GM23338 (cell line): ENCODE measurements around the gene NRP2. TPM values are rescaled to one million over a fixed set of nuclear protein-coding genes. Genes with fewer than 3 reads are reported as not detected.

Experiments used
- ATAC-seq: fragments of 200-7000 bp; cut with Tn5 transposase; 3 replicates; pipeline ENCODE4 v1.9.1; 2020
- DNase-seq: peaks from one replicate; pipeline ENCODE4 v3.0.0-alpha.2; 2015; ENCODE audit warnings: low spot score
- H2AFZ ChIP-seq: fragments of 200-600 bp; sonication (generic); 2 replicates; pipeline ENCODE4 v1.8.0; 2016; ENCODE audit warnings: antibody characterized with exemption, mild to moderate bottlenecking, moderate library complexity
- H3F3A ChIP-seq: fragments of 200-600 bp; sonication (generic); replicated peaks from 2 replicates; pipeline ENCODE4 v1.8.0; 2017; ENCODE audit warnings: antibody characterized with exemption, mixed run types, low read depth
- H3K27ac ChIP-seq: fragments of 200-600 bp; sonication (generic); 2 replicates; pipeline ENCODE4 v1.6.1; 2016; ENCODE audit warnings: low read depth
- H3K27me3 ChIP-seq: fragments of 200-600 bp; sonication (generic); 2 replicates; pipeline ENCODE4 v1.8.0; 2016; ENCODE audit warnings: mild to moderate bottlenecking, mixed run types, moderate library complexity; ENCODE audit not compliant: insufficient read depth
- H3K36me3 ChIP-seq: fragments of 200-600 bp; sonication (generic); 2 replicates; pipeline ENCODE4 v1.8.0; 2016; ENCODE audit warnings: mild to moderate bottlenecking; ENCODE audit not compliant: insufficient read depth
- H3K4me1 ChIP-seq: fragments of 200-600 bp; sonication (generic); 2 replicates; pipeline ENCODE4 v1.8.0; 2016; ENCODE audit warnings: mild to moderate bottlenecking, moderate library complexity; ENCODE audit not compliant: insufficient read depth
- H3K4me2 ChIP-seq: fragments of 200-600 bp; sonication (generic); 2 replicates; pipeline ENCODE4 v1.7.1; 2017; ENCODE audit warnings: mixed run types
- H3K4me3 ChIP-seq: fragments of 200-600 bp; sonication (generic); 2 replicates; pipeline ENCODE4 v1.6.1; 2016; ENCODE audit warnings: mixed run types
- H3K79me2 ChIP-seq: fragments of 200-600 bp; sonication (generic); replicated peaks from 2 replicates; pipeline ENCODE4 v1.8.0; 2017; ENCODE audit warnings: mild to moderate bottlenecking; ENCODE audit not compliant: insufficient read depth
- H3K9me2 ChIP-seq: fragments of 200-600 bp; sonication (generic); 2 replicates; pipeline ENCODE4 v1.8.0; 2017; ENCODE audit not compliant: insufficient read depth
- H4K20me1 ChIP-seq: fragments of 200-600 bp; sonication (generic); replicated peaks from 2 replicates; pipeline ENCODE4 v1.8.0; 2017; ENCODE audit warnings: mild to moderate bottlenecking; ENCODE audit not compliant: insufficient read depth
- H3K27ac Mint-ChIP-seq: 2 replicates; pipeline ENCODE4 v1.8.0; 2020; ENCODE audit warnings: inconsistent platforms, mild to moderate bottlenecking, moderate library complexity, mixed read lengths
- H3K27me3 Mint-ChIP-seq: 3 replicates; pipeline ENCODE4 v1.8.0; 2022; ENCODE audit warnings: low read depth, mild to moderate bottlenecking, moderate library complexity, mixed read lengths, inconsistent platforms; ENCODE audit not compliant: insufficient read depth, poor library complexity
- H3K36me3 Mint-ChIP-seq: 3 replicates; pipeline ENCODE4 v1.8.0; 2021; ENCODE audit warnings: low read depth, mild to moderate bottlenecking, inconsistent platforms, moderate library complexity, mixed read lengths
- H3K4me1 Mint-ChIP-seq: 3 replicates; pipeline ENCODE4 v1.8.0; 2020; ENCODE audit warnings: mild to moderate bottlenecking, inconsistent platforms, mixed read lengths
- H3K4me3 Mint-ChIP-seq: 3 replicates; pipeline ENCODE4 v1.8.0; 2021; ENCODE audit warnings: moderate library complexity, mild to moderate bottlenecking, inconsistent platforms, mixed read lengths
- H3K9me3 Mint-ChIP-seq: 3 replicates; pipeline ENCODE4 v1.8.0; 2020; ENCODE audit warnings: moderate library complexity, mild to moderate bottlenecking, inconsistent platforms, mixed read lengths
- CREB1 ChIP-seq: fragments of 250-450 bp; sonication (Bioruptor Pico); IDR thresholded peaks from 2 replicates; pipeline ENCODE4 v1.5.0; 2020; ENCODE audit warnings: low read depth, mild to moderate bottlenecking, moderate library complexity
- EZH2phosphoT487 ChIP-seq: fragments of 200-600 bp; sonication (generic); IDR thresholded peaks from one replicate; pipeline ENCODE4 v1.8.1; 2018; ENCODE audit warnings: antibody characterized with exemption; ENCODE audit not compliant: unreplicated experiment
- ZNF114 ChIP-seq: fragments of 250-450 bp; sonication (Bioruptor Pico); IDR thresholded peaks from 2 replicates; pipeline ENCODE4 v1.5.0; 2020; ENCODE audit warnings: mild to moderate bottlenecking, moderate library complexity
- ZNF331 ChIP-seq: fragments of 250-450 bp; sonication (Bioruptor Pico); IDR thresholded peaks from 2 replicates; pipeline ENCODE4 v1.5.0; 2020; ENCODE audit warnings: low read depth, mild to moderate bottlenecking, moderate library complexity
- polyA plus RNA-seq: library from polyadenylated mRNA; unstranded; fragments of >200 nt; fragmentation: Nextera tagmentation; extraction: Ambion mirVana; gene quantifications from 2 replicates; pipeline ENCODE4 v1.2.1, GENCODE V29; 2016
- total RNA-seq: library from RNA; depleted of rRNA; stranded (reverse); fragments of >200 nt; shearing (Covaris generic); gene quantifications from 2 replicates; pipeline ENCODE4 v1.2.3, GENCODE V29; 2014
- TF ChIP-seq, protein P1 (sequence below): fragments of 250-450 bp; sonication (Bioruptor Pico); IDR thresholded peaks from 2 replicates; pipeline ENCODE4 v1.5.0; 2020; ENCODE audit warnings: mild to moderate bottlenecking, moderate library complexity
- TF ChIP-seq, protein P2 (sequence below): IDR thresholded peaks from one replicate; pipeline ENCODE4 v1.6.1; 2018; ENCODE audit warnings: antibody characterized with exemption; ENCODE audit not compliant: unreplicated experiment

NRP2 gene
- total and polyA plus RNA-seq, 2 experiments from 2014 or later: 18.4 to 22.0 TPM

GRCh38 chr2:205797866-205798265 is 115.6 kb downstream of the NRP2 start (continued):
- TF ChIP-seq, protein P1, sequence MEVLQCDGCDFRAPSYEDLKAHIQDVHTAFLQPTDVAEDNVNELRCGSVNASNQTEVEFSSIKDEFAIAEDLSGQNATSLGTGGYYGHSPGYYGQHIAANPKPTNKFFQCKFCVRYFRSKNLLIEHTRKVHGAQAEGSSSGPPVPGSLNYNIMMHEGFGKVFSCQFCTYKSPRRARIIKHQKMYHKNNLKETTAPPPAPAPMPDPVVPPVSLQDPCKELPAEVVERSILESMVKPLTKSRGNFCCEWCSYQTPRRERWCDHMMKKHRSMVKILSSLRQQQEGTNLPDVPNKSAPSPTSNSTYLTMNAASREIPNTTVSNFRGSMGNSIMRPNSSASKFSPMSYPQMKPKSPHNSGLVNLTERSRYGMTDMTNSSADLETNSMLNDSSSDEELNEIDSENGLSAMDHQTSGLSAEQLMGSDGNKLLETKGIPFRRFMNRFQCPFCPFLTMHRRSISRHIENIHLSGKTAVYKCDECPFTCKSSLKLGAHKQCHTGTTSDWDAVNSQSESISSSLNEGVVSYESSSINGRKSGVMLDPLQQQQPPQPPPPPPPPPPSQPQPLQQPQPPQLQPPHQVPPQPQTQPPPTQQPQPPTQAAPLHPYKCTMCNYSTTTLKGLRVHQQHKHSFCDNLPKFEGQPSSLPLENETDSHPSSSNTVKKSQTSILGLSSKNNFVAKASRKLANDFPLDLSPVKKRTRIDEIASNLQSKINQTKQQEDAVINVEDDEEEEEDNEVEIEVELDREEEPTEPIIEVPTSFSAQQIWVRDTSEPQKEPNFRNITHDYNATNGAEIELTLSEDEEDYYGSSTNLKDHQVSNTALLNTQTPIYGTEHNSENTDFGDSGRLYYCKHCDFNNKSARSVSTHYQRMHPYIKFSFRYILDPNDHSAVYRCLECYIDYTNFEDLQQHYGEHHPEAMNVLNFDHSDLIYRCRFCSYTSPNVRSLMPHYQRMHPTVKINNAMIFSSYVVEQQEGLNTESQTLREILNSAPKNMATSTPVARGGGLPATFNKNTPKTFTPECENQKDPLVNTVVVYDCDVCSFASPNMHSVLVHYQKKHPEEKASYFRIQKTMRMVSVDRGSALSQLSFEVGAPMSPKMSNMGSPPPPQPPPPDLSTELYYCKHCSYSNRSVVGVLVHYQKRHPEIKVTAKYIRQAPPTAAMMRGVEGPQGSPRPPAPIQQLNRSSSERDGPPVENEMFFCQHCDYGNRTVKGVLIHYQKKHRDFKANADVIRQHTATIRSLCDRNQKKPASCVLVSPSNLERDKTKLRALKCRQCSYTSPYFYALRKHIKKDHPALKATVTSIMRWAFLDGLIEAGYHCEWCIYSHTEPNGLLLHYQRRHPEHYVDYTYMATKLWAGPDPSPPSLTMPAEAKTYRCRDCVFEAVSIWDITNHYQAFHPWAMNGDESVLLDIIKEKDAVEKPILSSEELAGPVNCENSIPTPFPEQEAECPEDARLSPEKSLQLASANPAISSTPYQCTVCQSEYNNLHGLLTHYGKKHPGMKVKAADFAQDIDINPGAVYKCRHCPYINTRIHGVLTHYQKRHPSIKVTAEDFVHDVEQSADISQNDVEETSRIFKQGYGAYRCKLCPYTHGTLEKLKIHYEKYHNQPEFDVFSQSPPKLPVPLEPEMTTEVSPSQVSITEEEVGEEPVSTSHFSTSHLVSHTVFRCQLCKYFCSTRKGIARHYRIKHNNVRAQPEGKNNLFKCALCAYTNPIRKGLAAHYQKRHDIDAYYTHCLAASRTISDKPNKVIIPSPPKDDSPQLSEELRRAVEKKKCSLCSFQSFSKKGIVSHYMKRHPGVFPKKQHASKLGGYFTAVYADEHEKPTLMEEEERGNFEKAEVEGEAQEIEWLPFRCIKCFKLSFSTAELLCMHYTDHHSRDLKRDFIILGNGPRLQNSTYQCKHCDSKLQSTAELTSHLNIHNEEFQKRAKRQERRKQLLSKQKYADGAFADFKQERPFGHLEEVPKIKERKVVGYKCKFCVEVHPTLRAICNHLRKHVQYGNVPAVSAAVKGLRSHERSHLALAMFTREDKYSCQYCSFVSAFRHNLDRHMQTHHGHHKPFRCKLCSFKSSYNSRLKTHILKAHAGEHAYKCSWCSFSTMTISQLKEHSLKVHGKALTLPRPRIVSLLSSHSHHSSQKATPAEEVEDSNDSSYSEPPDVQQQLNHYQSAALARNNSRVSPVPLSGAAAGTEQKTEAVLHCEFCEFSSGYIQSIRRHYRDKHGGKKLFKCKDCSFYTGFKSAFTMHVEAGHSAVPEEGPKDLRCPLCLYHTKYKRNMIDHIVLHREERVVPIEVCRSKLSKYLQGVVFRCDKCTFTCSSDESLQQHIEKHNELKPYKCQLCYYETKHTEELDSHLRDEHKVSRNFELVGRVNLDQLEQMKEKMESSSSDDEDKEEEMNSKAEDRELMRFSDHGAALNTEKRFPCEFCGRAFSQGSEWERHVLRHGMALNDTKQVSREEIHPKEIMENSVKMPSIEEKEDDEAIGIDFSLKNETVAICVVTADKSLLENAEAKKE (CRISPR knock-in tag): no peak
- no peak for TF ChIP-seq ZNF114

GRCh38 chr2:205800224-205800623 is 117.9 kb downstream of the NRP2 start:
- peaks cover 21% of the 10 kb centered on the region for H3K9me3 Mint-ChIP-seq
- TF ChIP-seq CREB1 (CRISPR knock-in tag): no peak
- TF ChIP-seq ZNF331 (CRISPR knock-in tag): no peak
- no peak for TF ChIP-seq EZH2phosphoT487
- TF ChIP-seq, protein P2, sequence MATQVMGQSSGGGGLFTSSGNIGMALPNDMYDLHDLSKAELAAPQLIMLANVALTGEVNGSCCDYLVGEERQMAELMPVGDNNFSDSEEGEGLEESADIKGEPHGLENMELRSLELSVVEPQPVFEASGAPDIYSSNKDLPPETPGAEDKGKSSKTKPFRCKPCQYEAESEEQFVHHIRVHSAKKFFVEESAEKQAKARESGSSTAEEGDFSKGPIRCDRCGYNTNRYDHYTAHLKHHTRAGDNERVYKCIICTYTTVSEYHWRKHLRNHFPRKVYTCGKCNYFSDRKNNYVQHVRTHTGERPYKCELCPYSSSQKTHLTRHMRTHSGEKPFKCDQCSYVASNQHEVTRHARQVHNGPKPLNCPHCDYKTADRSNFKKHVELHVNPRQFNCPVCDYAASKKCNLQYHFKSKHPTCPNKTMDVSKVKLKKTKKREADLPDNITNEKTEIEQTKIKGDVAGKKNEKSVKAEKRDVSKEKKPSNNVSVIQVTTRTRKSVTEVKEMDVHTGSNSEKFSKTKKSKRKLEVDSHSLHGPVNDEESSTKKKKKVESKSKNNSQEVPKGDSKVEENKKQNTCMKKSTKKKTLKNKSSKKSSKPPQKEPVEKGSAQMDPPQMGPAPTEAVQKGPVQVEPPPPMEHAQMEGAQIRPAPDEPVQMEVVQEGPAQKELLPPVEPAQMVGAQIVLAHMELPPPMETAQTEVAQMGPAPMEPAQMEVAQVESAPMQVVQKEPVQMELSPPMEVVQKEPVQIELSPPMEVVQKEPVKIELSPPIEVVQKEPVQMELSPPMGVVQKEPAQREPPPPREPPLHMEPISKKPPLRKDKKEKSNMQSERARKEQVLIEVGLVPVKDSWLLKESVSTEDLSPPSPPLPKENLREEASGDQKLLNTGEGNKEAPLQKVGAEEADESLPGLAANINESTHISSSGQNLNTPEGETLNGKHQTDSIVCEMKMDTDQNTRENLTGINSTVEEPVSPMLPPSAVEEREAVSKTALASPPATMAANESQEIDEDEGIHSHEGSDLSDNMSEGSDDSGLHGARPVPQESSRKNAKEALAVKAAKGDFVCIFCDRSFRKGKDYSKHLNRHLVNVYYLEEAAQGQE: no peak
- TF ChIP-seq, protein P1 (CRISPR knock-in tag): no peak

More at GRCh38 chr2:205800224-205800623, 117.9 kb downstream of the NRP2 start:
- no peaks in the 10 kb centered on the region for H3K9me2 ChIP-seq
- no peaks in the 10 kb centered on the region for H3K79me2 ChIP-seq
- no peaks in the 10 kb centered on the region for H3K36me3 ChIP-seq
- no peak overlapping the region for H3K4me3 ChIP-seq
- no peaks in the 10 kb centered on the region for H3K27me3 ChIP-seq
- Mint-ChIP-seq H3K4me1 (peaks cover 14% of the 10 kb centered on the region), H3K27ac (no peak overlapping the region), H3K27me3 (no peaks in the 10 kb centered on the region), H3K4me3 (no peak overlapping the region), H3K36me3 (peaks cover 27% of the 10 kb centered on the region)
- no peaks in the 10 kb centered on the region for H3F3A ChIP-seq
- H2AFZ ChIP-seq: no peak overlapping the region
- DNase-seq (no peak), ATAC-seq (no peak)
- H3K4me2 ChIP-seq: no peak overlapping the region
- peaks cover 3% of the 10 kb centered on the region; the same call in 1 of the 2 replicates for H3K4me1 ChIP-seq
- no peak overlapping the region for H3K27ac ChIP-seq
- no peaks in the 10 kb centered on the region for H4K20me1 ChIP-seq
